ENCODE results near the gene TMEM14B. TPM values are rescaled to one million over a fixed set of nuclear protein-coding genes. Genes with fewer than 3 reads are reported as not detected.
A peak's percentile ranks its signal among the peaks of the same experiment; 100 is the strongest.

Gene TMEM14B
- total and polyA plus RNA-seq, 9 of the 15 experiments (the other 6 are each of a cell fraction or from before 2014, with no cell fraction given): 174 to 862 (median 263) TPM

DNA sequence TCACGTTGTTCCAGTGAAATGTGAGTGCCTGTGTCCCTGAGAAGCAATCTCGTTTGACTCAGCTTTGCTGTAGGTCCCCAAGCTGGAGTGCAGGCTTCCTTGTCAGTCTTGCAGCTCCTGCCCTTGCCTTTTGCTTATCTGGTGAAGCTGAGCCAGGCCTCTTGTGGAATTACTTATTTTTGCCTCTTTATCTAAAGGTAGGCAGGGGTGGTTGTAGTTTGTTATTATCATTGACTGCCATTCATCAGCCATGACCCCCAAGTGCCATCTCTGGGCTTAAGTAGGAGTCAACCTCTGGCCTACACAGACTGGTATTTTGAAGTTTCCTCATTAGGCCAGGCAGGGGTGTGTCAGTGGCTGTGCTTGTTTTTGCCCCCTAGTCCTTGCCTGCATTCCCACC is 2.1 kb downstream of the TMEM14B start (continued):
- TF ChIP-seq ZHX1 (conservative IDR thresholded peaks at IDR 0.05; ENCODE audit: low read length) (no peak), VEZF1 (CRISPR knock-in tag; IDR thresholded peaks at IDR 0.05) (no peak), SNRNP70 (optimal IDR thresholded peaks at IDR 0.05; ENCODE audit: low read depth, low read length) (no peak), DACH1 (IDR thresholded peaks at IDR 0.05; ENCODE audit: partially characterized antibody) (peak; percentile 56), RCOR1 (IDR thresholded peaks at IDR 0.05; ENCODE audit: borderline replicate concordance in 1 of 2, low read depth in 2 of 2, low read length in 2 of 2) (peak; percentile 52 to 70; a peak in 2 of 4 replicates)
- TF ChIP-seq, protein P1, sequence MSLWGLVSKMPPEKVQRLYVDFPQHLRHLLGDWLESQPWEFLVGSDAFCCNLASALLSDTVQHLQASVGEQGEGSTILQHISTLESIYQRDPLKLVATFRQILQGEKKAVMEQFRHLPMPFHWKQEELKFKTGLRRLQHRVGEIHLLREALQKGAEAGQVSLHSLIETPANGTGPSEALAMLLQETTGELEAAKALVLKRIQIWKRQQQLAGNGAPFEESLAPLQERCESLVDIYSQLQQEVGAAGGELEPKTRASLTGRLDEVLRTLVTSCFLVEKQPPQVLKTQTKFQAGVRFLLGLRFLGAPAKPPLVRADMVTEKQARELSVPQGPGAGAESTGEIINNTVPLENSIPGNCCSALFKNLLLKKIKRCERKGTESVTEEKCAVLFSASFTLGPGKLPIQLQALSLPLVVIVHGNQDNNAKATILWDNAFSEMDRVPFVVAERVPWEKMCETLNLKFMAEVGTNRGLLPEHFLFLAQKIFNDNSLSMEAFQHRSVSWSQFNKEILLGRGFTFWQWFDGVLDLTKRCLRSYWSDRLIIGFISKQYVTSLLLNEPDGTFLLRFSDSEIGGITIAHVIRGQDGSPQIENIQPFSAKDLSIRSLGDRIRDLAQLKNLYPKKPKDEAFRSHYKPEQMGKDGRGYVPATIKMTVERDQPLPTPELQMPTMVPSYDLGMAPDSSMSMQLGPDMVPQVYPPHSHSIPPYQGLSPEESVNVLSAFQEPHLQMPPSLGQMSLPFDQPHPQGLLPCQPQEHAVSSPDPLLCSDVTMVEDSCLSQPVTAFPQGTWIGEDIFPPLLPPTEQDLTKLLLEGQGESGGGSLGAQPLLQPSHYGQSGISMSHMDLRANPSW (CRISPR knock-in tag; IDR thresholded peaks at IDR 0.05): no peak; the same call in 1 of the 2 replicates
- TF ChIP-seq, protein P2, sequence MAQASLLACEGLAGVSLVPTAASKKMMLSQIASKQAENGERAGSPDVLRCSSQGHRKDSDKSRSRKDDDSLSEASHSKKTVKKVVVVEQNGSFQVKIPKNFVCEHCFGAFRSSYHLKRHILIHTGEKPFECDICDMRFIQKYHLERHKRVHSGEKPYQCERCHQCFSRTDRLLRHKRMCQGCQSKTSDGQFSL (CRISPR knock-in tag; IDR thresholded peaks at IDR 0.05): no peak
- TF ChIP-seq, protein P2 (tag; IDR thresholded peaks at IDR 0.05): no peak
